ENCODE results near the gene SSR4.
"Not testable (repeated sequence)": the region's sequence is repeated elsewhere in the genome, so short reads cannot be mapped to it uniquely, and the experiment has no call there.

The SSR4 gene

DNA sequence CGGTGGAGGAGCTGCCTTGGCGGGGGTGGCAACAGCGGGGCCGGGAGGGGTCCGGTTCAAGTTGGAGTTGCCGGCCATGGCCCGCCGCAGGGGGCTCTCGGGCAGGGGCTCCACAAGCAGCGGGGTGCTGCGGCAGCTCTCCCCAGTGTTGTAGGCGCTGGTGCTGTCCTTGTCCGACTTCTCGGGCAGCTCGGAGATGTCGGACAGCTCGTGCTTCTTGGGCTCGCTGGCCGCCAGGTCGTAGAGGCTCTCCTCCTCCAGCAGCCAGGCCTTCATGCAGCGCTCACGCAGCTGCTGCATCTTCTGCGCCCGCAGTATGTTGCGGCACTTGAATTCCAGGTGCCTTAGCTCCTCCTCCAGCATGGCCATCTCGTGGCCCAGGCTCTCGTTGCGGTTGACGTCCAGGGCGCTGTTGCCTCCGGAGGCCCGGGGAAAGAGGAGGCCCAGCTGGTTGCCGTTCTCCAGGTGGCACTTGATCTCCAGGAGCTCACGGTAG is 9.7 kb downstream of the SSR4 start:
- DNase-seq (ENCODE audit: low spot score) = no peak

DNA sequence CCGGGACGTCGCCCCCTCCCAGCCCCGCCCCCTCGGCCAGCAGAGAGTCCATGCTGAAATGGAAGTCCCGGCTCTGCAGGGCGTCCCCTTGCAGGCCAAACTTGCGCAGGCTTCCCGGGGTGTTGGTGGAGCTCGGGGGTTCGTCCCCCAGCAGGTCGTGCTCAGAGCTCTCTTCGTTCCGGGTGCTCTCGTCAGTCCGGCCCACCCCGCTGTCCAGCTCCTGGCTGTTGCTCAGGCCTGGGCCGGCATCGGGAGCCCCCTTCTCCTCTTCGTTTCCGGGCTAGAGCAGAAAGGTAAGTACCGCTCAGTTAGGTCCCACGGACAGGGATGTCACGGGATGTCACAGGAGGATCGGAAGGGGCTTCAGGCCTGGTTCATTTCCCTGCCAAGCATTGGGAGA is 10.2 kb downstream of the SSR4 start:
- no peak for DNase-seq (ENCODE audit: low spot score)

DNA sequence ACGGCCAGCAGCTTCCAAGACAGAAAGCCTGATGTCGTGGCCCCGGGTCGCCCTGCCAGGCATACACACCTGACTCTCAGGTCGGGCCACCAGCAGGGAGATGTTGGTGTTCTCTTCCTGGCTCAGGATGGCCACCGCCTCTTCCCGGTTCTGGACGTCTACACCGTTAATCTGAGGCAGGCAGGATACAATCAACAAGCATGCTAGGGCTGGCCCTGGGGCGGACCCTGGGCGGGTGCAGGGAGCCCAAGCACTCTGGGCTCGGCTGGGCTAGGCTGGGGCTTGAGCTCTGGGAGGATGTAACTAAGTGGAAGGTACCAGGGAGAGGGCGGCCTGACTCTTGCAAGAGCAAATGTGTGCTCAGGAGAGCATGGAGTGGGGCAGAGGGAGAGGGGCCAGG is 11.0 kb downstream of the SSR4 start:
- DNase-seq (ENCODE audit: low spot score) = no peak

DNA sequence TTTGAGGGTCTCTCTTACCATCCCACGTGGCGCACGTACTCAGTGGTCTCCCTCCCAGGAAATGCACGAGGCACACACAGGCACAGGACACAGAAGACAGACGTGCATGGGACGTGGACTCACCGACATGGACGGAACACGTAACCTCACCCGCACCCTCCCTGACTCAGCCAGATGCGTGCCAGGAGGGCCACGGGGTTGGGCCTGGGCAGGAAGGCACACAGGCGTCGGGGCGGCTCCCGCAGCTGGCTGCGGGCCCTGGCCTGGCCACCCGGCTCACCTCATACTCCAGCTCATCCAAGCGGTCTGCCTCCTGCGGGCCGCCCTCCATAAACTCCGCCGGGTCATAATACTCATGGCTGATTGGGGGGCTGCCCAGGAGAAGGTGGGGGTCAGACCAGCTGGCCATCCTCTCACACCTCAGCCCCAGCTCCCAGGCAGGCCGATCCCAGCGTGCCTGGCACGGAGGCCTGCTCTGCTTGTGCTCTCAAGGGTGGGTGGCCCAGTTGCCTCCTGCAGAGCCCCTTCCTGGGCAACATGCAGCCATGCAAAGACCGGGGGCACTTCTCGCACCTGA is 12.6 kb downstream of the SSR4 start:
- DNase-seq (ENCODE audit: low spot score) = no peak

DNA sequence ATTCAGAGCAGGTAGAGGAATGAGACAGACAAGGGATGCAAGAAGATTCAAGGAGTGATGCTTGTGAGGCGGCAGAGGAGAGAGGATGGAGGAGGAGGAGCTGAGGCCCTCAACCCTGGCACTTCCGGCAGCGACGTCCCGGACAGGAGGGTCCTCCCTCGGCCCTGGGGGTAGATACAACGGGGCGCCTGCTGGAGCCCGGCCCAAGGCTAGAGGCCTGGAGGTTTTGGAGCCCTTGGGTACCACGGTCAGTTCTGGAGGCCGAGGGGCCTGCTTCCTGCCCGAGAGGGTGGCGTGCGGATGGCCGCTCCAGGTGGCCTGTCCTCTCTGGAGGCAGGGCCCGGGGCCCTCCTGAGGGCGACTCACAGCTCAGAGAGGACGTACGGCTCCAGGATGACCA is 13.5 kb downstream of the SSR4 start:
- DNase-seq (ENCODE audit: low spot score) = no peak

DNA sequence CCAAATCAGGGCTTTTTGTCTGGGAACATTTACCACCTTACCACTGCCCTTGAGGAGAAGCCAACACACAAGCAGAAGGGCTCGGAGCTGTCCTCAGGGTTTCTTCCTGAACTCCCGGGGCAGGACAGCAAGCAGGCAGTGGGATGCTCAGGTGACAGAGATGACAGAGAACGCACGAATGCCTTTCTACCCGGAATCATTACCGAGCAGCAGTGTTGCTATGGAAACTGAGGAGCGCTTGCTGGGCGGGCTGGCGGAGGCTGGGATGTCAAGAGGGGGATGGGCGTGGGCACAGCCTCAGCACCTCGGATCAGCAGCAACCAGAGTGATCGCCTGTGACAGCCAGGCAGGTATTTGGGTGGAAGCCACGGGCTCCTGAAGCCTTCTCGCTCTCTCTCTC is 17.8 kb downstream of the SSR4 start:
- DNase-seq (ENCODE audit: low spot score) = no peak

DNA sequence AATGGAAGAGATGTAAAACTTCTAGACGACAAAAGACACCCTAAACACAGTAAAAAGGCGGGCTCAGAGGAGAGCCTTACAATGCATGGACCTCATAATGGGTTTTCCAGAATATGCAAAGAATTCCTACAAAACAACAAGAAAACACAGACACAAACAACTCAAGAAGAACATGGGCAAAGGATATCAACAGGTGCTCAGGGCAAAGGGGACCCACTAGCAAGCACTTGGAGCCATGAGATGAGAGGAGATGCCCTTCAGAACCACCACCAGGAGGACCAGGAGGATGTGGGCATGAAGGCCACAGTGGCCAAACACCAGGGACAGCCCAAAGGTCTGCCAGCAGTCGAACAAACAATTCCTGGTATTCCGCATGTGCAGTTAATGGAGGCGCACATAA is 18.7 kb downstream of the SSR4 start:
- DNase-seq (ENCODE audit: low spot score) = no peak

DNA sequence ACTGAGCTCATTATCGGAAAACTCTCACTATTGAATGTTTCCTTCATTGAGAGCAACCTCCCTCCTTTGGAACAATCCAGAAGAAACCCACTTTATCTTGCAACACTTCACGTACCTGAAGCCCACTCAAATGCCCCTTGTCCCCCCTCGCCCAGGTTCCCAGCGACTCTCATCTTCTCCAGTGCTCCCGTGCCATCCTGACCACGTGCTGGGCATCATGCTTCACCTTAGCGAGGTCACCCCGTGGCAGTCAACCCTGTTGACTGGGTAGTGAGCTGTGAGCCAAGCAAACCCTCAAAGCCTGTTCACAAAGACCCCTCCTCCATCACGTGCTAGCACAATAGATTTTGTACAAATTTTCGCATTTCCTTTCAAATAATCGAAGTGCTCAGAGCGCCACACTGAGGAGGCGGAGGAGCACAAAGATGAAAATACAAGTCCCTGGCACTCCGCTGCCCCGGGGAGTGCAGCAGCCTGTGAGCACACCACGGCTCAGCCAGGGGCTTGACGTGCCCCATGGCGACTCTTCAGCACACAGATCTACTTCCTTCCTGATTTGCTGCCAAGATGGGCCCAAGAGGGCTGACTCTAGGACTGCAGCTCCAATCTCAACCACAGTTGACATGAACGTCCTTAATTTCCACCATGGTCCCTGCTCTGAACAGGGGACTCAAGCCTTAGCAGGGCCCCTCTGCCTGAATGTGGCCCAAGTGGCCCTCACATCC is 20.3 kb downstream of the SSR4 start:
- DNase-seq (ENCODE audit: low spot score) = no peak

DNA sequence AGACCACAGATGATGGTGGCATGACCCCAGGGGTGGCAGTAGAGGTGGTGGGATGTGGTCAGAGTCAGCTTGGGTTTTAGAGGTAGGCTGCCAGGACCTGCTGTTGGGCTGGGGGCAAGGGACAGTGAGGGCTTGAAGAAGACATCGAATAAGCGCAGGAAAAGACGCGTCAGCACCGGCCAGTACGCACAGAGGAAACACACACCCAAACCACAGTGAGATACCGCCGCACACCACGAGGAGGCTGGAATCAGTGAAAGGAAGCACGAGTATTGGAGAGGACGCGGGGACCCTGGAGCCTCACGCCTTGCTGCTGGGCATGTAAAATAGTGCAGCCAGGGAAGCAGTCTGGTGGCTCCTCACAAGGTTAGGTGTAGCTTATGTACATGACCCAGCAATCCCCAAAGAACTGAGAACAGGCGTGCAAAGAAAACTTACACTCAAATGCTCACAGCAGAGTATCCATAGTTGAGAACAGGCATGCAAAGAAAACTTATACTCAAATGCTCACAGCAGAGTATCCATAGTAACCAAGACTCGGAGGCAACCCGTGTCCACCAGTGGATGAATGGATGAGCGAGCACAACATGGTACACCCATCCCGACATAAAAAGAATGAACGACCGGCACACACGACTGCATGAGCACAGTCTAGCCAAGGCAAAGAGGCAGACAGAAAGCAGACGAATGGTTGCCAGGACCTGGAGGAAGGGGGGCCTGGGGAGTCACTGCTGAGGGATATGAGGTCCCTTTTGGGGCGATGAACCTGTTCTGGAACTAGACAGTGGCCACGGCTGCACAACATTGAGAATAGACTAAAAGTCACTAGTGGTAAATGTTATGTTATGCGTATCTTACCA is 22.6 kb downstream of the SSR4 start:
- DNase-seq (ENCODE audit: low spot score) = no peak

DNA sequence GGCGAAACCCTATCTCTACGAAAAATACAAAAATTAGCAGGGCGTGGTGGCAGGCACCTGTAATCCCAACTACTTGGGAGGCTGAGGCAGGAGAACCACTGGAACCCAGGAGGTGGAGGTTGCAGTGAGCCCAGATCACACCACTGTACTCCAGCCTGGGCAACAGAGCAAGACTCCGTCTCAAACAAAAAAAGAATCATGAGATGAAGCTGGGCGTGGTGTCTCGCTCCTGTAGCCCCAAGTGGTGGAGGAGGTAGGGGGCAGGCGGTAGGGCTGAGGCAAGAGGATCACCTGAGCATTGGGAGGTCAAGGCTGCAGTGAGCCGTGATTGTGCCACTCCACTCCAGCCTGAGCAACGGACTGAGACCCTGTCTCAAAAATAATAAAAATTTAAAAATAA is 23.6 kb downstream of the SSR4 start:
- DNase-seq (ENCODE audit: low spot score) = not testable (repeated sequence)

DNA sequence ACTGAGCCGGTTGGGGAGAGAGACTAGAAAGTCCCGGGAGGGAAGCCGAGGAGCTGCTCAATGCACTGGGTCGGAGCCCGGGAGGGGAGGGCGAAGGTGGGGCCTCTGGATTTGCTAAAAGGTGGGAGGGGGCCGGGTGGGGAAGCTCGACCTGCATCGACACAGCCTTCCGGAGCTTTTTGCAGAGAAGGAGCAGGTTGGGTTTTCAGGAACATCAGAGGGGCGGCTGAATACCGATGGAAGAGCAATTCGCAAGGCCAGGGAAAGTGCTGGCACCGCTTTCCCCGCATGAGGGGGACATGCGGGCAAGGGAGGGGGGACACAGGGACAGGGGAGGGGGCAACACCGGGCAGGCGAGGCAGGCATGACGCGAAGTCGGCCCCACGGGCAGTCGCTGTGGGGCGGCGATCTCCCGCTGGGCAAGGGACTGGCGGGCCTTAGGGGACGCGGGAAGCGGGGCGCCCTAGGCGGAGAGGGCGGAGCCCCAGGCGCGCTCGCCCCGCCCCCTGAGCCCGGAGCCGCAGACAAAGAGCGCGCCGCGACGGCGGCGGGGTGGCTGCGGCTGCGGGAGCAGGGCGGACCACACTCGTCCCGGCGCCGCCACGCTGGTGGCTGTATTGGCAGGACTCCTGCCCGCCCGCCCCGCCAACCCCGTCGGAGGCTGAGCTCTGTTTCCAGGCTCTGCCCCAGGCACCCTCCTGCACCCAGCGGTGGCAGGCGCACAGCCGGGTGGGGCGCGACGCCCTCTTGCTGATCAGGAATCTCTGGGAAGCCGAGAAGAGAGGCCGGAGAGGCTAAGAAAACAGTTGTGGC is 24.3 kb downstream of the SSR4 start:
- DNase-seq (ENCODE audit: low spot score) = peak; percentile 88

DNA sequence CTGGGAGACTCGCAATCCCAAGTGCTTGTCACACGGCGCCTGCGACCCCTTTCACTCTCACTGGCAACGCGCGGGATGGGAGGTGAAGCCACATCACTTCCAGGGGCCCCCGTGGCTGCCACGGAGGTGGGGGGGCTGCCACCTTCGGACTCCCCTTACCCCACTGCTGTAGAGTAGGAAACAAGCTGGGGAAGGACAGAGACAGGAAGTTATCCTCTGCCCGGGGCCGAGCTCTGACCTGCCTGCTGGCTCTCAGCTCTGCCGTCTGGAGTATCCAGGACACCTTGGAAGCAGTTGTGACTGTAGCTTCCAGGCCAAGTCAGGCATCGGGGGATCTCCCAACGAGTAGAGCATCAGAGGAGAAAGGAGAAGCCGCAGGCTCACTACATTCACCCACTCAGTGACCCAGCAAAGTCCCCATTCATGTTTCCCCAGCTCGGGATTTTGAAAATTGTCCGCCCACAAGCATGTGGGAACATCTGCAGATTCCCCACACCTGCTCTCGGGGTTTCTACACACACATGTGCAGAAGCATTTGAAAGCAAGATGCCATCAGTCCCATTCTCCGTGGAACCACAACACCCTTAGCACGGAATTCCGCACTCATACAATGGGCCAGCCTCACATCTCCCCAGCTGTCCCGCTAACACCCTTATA is 25.0 kb downstream of the SSR4 start:
- no peak for DNase-seq (ENCODE audit: low spot score)

DNA sequence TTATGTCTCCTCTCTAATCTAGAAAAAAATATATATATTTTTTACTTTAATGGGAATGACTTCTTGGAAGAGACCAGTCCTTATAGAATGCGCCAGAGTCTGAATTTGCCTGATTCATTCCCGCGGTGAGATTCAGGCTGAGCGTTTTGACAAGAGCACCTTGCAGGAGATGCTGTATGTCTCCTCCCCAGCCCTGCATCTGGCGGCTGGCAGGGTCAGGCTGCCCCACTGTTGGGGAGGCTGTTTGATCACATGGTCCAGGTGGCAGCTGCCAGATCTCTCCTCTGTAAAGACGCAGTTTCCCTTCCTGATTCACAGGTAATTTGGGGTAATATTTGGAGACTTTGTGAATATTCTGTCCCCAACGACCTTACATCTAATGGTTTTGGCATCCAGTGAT is 26.1 kb downstream of the SSR4 start:
- DNase-seq (ENCODE audit: low spot score) = no peak

DNA sequence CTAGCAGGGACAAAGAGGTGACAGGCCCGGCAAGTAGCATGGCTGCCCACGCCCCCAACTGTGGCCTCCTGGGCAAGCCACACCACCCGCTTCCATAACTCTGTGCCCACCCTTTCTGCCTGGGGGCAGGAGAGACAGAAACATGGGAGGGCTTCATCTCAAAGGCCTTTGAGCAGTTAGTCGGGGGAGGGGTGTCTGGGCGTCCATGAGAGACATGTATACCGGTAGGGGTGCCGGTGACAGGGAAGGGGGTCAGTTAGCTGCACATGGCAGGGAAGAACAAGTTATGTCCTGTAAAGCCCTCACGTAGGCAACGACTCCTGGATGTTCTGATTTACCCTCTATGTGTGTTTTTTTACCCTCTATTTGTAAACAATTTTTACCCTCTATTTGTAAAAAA is 26.6 kb downstream of the SSR4 start:
- DNase-seq (ENCODE audit: low spot score) = peak; percentile 4

DNA sequence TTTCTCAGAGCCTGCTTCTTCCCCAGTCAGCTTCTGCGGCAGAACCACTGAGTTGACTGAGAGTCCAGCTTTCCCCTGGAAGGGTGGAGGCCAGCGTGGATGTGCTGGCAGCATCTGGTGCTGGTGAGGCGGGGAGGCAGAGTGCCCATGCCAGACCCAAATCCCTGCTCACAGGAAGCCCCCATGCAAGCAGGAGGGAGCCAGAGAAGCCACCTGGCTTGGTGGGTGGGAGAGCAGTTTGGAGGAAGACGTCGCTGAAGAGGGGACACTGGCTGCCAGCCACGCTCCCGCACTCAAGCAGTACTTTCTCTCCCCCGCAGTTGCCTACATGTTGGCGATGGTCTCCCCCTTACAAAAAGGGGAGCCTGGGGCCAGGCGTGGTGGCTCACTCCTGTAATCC is 29.9 kb downstream of the SSR4 start:
- no peak for DNase-seq (ENCODE audit: low spot score)

DNA sequence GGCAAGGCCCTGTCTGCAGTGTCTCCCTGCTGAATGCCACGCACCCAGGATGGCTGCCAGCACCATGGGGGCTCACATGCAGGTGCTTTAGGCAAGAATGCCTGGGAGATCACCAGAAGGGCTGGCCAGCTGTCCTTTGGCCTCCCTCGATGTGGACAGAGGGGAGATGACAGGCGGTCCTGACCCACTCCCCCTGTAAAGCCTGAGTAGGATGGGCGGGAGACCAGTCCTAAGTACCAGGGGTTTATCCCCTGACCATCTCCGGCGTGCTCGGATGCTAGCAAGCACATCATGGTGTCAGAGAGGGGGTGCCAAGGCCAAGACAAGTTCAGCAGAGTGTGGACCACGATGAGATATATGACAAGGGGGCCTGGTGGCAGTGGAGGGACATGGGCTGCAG is 30.6 kb downstream of the SSR4 start:
- no peak for DNase-seq (ENCODE audit: low spot score)

DNA sequence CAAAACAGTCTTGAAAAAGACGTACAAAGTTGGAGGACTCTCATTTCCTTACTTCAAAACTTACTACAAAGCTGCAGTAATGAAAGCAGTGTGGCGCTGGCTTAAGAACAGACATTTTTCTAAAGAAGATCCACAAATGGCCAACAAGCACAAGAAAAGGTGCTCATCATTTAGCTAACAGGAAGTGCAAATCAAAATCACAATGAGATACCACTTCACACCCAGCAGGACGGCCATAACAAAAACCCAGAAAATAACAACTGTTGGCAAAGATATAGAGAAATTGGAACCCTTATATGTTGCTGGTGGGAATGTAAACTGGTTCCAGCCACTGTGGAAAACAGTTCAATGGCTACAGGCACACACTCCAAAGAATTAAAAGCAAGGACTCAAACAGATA is 32.5 kb downstream of the SSR4 start:
- no peak for DNase-seq (ENCODE audit: low spot score)

DNA sequence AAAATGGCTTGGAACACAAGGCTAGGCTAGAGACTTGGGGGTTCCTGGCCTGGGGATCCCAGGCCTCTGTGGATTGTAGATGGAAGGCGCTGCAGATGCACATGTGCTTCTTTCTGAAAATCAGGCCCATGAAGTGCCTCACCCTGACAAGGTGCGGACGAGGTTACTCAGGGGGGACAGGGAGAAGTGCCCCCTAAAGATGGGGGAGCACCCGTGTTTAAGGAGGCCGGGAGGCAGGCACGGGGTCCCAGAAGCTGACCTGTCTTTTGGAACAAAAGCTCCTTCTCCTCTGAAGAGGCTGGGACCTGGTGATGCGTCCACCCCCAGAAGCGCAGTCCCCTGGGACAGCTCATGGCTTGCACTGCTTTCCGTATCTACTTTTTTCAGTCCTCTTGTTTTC is 33.4 kb downstream of the SSR4 start:
- DNase-seq (ENCODE audit: low spot score) = no peak

DNA sequence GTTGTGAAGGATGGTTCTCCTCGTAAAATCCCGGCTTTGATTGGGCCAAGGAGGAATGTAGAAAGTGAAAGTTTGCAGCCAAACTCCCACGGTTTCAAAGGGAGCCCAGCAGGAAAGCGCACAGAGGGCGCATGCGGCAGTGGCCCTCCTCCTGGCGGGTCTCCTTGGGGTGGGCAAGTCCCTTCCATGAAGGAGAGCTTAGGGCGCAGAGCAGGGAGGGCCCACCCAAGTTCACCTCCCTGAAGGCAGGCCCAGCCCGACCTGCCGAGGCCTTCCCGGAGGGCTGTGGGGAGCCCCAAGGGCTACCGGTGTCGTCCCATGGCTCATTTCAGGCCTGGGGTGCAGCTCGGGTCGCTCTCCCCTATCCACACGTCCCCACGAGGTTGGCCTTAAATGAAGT is 33.8 kb downstream of the SSR4 start:
- no peak for DNase-seq (ENCODE audit: low spot score)

DNA sequence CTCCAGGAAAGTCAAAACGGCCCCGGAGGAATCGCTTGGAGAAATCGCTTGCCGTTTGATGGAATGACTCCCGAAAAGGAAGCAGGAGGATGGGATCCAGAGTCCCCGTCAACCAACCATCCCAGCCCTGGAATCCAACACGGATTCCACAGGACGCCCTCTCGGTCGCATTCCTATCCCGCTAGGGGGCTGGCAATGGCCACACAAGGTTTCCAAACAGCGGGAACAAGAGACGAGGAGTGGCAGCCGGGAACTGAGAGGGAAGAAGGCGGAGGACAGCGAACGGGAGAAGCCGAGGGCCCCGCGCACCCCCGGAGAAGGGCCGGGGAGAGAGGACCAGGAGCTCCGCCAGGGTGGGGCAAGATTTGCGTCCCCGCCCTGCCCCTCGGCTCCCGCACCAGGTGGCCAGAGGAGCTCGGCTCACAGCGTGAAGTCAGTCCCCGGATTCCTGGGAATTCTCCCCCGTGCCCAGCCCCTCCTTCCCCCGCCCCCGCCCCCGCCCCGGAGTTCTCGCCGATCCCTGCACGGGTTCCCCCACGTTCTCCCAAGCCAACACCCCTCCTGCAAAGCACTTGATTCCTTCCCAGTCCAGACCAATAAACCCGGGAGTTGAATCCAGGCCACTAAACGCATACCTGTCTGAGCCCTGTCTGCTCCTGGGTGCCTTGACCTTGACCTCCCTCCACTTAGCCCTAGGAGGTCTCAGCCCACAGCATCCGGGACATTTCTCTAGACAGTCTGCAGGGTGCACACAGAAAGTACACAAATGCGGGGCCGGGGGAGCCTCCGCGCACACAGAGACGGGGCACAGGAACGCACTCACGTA is 34.5 kb downstream of the SSR4 start:
- DNase-seq (ENCODE audit: low spot score) = no peak

DNA sequence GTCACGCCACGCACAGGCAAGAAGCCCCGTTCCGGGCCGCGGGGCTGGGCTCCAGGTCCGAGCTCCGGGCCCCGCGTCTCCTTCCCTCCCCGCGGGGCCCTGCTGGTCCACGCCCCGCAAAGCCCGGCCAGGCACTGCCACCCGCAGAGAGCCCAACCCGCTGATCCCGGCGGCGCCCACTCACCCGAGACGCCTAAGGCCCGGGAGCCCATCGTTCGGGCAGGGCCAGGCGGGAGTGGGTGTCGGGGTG is 35.0 kb downstream of the SSR4 start:
- DNase-seq (ENCODE audit: low spot score) = no peak
